T-helper 9 cell (primary cell): Measurements from ENCODE around the gene FNDC3A.

Source experiments
- DNase-seq: peaks from one replicate; pipeline ENCODE4 v3.0.0-alpha.2; 2020

Gene FNDC3A

DNA sequence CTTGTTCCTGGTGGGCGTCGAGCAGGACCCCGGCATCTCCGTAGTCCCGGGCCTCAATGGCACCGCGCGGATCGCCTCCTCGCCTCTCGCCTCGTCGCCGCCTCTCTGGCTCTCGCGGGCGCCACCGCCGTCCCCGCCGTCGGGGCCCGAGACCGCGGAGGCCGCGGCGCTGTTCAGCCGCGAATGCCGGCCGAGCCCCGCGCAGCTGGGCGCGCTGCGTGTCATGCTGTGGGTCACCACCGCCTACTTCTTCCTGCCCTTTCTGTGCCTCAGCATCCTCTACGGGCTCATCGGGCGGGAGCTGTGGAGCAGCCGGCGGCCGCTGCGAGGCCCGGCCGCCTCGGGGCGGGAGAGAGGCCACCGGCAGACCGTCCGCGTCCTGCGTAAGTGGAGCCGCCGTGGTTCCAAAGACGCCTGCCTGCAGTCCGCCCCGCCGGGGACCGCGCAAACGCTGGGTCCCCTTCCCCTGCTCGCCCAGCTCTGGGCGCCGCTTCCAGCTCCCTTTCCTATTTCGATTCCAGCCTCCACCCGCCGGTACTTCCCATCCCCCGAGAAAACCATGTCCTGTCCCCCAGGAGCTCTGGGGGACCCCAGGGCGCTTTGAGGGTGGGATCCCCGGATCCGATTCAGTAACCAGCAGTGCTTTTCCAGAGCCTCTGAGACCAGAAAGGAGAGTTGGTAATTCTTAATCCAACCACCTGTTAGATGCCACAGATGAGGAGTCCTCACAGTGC lies 245.3 kb downstream of the FNDC3A start:
- DNase-seq: no peak

GRCh38 chr13:49221590-49221965 lies 245.9 kb downstream of the FNDC3A start:
- DNase-seq: no peak

DNA sequence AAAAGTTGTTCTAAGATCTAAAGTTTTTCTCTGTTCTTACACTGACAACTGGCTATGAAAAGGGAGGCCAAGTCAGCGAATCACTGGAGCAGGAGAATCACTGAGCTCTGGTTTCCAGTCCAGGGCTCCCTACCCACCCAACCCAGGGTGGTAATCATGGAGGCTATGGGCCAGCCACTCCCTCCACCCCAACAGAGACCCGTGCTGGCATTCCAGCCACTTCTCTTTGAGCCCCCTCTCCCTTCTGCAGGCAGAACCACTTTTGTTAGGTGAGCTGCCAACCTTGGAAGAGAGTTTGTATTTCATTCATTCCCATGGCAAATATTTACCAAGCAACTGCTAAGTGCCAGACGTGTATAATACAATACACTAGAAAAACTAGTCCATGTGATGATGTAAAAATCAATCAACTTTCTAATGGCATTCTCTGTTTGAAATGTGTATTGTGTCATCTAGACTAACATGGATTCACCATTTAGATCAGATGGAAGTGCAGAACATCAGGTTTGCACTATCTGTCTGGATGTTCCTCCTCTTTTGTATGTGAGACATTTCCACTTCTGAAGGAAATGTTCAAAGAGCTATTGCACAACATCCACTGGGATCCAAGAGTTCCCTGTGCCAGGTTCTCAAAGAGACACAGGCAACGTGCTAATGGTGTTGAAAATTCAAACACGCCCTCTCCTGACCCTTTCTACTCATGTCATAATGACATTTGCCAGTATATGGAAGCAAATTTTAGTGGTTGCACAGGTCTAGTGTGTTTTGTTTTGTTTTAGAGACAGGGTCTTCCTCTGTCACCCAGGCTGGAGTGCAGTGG lies 249.7 kb downstream of the FNDC3A start:
- no peak for DNase-seq

DNA sequence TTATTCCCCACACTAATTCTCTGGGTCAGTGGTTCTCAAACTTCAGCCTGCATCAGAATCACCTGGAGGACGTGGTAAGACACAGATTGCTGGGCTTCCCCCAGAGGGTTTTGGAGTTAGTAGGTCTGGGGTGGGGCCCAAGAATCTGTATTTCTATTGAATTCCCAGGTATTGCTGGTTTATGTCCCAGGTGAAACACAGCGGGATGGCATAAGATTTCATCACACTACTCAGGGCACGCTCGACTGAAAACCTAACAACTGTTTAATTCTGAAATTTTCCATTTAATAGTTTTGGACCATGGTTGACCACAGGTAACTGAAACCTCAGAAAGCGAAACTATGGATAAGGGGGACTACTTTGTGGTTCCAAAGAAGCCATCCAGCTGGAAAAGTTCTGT lies 250.9 kb downstream of the FNDC3A start:
- DNase-seq: no peak

DNA sequence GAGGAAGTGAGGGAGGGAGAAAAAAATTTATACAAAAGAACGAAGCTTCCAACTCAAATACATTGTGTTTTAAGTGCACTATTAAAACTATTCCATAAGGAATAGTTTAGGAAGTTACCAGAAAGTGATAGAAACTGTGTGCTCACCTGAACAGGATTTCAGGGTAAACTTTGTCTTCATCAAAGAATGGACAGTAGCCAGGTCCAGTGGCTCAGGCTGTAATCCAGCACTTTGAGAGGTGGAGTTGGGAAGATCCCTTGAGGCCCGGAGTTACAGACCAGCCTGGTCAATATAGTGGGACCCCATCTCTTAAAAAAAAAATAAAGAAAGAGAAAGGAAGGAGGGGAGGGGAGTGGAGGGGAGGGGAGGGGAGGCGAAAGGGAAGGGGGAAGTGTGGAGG lies 259.0 kb downstream of the FNDC3A start:
- no peak for DNase-seq

- no peak for DNase-seq
These were observed 260.2 kb downstream of the FNDC3A start for GRCh38 chr13:49235856-49236431.

- DNase-seq: no peak
These were observed 262.9 kb downstream of the FNDC3A start for GRCh38 chr13:49238621-49239020.

DNA sequence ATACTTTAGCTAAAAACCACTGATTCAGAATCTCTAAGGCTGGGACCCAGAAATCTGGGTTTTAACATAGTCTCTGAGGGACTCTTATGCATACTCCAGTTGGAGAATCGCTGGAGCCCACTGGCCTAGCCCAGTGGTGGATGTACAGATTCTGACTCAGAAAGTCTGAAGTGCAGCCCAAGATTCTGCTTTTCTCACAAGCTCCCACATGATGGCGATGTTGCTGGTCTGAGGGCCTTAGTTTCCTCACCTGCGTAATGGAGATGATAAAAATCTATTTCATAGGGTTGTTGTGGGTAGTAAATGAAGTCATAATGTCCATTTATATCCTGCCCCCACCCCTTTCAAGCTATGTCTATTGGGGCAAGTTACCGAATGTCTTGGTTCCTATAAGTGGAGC lies 264.3 kb downstream of the FNDC3A start:
- DNase-seq: peak; percentile 14

- DNase-seq: no peak
These were observed 265.6 kb downstream of the FNDC3A start for GRCh38 chr13:49241296-49241695.

GRCh38 chr13:49245101-49245500 lies 269.4 kb downstream of the FNDC3A start:
- no peak for DNase-seq

DNA sequence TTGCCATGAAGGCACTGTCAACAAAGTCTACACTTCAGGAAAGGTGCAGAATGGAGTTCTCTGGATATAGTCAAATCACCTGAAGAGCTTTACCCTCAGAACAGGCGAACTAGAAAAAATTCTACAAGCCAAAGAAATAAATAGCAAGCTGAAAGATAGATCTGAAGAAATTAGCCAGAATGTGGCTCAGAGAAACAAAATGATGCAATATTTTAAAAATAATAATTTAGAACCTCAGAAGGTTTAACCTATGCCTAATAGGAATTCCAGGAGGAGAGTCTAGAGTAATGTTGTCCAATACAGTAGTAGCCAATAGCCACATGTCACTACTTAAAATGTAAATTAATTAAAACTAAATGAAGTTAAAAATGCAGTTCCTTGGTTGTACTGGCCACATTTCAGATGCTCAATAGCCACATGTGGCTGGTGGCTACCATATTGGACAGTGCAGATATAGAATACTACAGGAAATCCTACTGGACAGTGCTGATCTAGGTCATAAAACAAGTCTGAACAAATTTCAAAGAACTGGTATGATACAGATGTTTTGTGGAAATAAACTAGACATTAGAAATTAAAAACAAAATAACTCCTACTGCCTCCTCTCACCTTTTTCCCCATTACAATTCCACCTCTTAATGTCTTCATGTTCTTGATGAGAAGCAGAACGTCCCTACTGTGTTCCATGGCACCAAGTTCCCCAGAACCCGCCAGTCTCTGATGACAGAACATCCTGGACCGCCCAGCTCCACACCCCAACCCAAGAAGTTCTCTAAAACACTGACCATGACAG lies 271.3 kb downstream of the FNDC3A start:
- no peak for DNase-seq

- DNase-seq: peak; percentile 82
These were observed 272.2 kb downstream of the FNDC3A start, which contains the start of gene CDADC1 for GRCh38 chr13:49247643-49248621. TSS of gene CDADC1 (plus strand) at chr13:49247925. CDS start at chr13:49248038, 113 bp downstream.

DNA sequence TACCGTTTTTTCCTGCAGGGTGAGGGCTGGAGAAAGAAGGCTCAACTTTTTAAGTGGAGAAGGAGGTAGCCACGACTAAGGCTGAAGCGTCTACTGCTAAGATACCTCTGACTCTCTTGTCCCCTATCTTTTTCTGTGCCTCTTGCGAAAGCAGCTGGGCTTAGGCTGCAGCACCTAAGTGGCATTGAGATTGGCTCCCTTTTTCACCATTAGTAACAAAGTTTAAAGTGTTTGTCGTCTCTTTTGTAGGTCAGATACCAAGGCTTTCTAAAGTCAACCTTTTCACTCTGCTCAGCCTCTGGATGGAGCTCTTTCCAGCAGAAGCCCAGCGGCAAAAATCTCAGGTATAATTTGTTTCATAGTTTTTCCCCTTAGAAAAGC lies 272.9 kb downstream of the FNDC3A start:
- DNase-seq: no peak

DNA sequence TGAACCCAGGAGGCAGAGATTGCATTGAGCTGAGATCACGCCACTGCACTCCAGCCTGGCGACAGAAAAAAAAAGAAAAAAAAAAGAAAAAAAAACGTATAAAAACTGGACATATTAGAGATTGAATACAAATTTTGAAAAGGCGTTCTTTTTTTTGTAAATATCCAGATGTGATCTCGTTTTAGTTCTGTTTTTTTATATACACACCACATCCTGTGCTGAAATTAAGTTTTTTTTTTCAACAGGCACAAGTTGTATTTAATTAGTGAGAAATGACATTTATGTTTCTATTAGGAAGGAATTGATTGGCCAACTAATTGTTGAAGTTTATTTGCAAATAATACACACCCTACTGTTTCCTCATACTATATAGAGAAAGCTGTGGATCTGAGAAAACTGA lies 275.6 kb downstream of the FNDC3A start:
- DNase-seq: no peak

GRCh38 chr13:49253310-49253709 lies 277.6 kb downstream of the FNDC3A start:
- DNase-seq: no peak

DNA sequence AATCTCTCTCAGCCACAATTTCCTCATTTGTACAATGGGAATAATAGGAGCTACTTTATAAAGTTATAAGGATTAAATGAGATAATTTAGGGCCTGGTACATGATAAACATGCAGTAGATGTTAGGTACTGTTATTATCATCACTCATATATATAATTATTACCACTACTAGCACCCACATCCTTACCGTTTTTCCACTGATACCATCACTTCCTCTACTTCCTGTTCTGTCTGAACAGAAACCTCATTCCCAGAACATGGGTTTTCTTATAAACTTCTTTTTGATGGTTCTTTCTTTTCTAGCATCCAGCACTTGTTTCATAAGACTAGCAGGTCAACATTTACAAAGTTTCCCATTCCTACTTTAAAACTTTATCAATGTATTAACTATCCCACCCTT lies 278.3 kb downstream of the FNDC3A start:
- DNase-seq: no peak

DNA sequence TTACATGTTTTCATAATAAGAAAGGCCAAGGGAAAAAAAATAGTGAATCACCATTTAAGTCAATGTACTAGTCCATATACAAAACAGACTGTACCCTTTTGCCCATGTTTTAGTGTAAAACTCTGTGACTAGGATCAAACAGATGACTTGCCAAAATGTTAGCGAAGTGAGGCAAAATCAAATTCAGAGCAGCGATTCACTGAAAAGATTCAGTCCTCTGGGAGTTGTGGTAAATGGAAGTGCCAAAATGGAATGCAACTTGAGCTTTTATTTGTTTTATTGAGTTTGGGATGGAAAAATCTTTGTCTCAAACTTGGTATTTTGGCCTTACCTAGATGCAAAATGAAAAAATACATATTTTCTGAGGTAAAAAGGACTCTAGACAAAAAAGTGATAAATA lies 281.1 kb downstream of the FNDC3A start:
- no peak for DNase-seq

DNA sequence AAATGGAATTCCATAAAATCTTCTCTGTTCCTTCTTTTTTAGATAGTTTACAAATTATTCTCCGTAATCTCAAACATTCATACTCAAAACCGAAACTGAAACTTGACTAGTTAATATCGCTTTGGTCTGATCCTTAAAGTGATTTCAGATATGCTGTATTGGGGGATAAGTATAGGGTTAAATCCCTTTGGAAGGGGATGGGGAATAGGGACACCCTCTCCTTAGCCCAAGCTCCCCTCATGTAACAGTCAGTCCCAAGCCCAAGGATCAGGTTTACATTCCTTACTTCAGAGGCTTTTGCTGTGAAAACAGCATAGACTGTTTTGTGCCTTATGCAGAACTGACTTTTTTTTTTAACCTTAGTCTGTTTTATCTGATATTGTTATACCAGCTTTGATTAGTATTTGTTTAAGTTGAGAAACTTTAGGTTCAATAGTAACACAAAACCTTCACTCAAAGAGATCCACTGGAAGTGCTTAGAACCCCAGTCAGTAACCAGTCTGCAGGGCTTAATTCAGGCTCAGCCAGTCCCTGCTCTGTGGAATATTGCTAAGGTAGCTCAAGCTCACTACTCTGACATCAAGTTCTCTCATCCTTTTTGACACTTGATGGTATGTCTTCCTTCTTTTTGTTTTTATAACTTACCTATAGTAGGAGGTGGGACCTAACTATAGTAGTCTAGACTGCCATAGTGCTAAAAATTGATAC lies 282.5 kb downstream of the FNDC3A start:
- DNase-seq: no peak
